Measurements from ENCODE around the gene THSD1. TPM values are rescaled to one million over a fixed set of nuclear protein-coding genes. Genes with fewer than 3 reads are reported as not detected.
"Not testable (repeated sequence)": the region's sequence is repeated elsewhere in the genome, so short reads cannot be mapped to it uniquely, and the experiment has no call there.

THSD1 gene
- total RNA-seq, 2 donors from 2014 or later = 6.5 to 7.3 TPM

GRCh38 chr13:52374873-52375411 lies 31.0 kb downstream of the THSD1 start:
- no peaks in the 10 kb centered on the region for H3K27me3 ChIP-seq
- H3K4me3 ChIP-seq = no peak overlapping the region
- H3K9me3 ChIP-seq = no peaks in the 10 kb centered on the region
- TF ChIP-seq CTCF (IDR thresholded peaks at IDR 0.05) = no peak
- peaks cover 0 to 10% of the 10 kb centered on the region in 2 donors for H3K4me1 ChIP-seq
- no peak overlapping the region for H3K27ac ChIP-seq
- H3K36me3 ChIP-seq = peaks cover 10% of the 10 kb centered on the region
- no peak for DNase-seq (ENCODE audit: low spot score)

DNA sequence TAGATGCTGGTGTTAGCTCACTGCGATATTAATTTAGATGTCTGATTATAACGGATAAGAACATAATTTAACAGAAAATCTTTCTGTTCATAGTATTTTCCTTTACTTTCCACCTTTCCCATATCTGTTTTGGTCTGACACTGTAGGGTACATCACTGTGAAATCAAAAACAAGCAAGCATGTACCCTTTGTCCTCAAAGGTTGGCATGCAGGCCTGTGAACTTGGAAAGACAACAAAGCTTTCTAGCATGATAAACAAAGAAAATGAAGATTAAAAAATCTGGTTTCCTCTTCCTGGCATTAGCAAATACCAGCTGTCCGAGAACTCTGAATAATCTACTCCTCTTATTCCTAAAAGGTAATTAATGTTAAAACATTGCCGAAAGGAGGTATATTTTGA lies 31.6 kb downstream of the THSD1 start:
- DNase-seq (ENCODE audit: low spot score) = no peak
- Histone ChIP-seq H3K27me3 (no peaks in the 10 kb centered on the region), H3K4me3 (no peak overlapping the region), H3K4me1 (peaks cover 0 to 10% of the 10 kb centered on the region in 2 donors), H3K27ac (no peak overlapping the region), H3K36me3 (peaks cover 10% of the 10 kb centered on the region), H3K9me3 (no peaks in the 10 kb centered on the region)
- no peak for TF ChIP-seq CTCF (IDR thresholded peaks at IDR 0.05)

DNA sequence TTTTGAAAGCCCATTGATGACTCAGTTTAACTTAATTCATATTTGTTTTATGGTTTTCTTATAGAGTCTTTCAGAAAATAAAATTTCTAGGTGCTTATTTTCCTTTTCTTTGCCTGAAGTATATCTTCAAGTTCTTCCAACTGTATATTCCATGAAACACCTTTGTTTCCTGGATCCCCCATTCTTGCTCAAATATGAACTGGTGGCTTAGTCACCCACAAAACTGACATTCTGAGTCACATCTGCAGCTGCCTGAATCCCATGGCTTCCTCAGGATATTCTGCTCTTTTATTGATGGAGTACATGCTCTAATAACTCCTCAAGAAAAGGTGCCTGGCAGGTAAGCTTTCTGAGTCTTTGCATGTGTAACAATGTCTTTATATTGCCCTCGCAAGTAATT lies 32.7 kb downstream of the THSD1 start:
- H3K9me3 ChIP-seq; DNase-seq (ENCODE audit: low spot score); H3K36me3 ChIP-seq; H3K27ac ChIP-seq; H3K4me3 ChIP-seq; H3K27me3 ChIP-seq: not testable (repeated sequence)
- H3K4me1 ChIP-seq = peaks cover 0 to 10% of the 10 kb centered on the region in 2 donors

- Histone ChIP-seq H3K9me3 (no peaks in the 10 kb centered on the region), H3K4me3 (no peak overlapping the region), H3K36me3 (no peaks in the 10 kb centered on the region), H3K4me1 (peaks cover 0 to 10% of the 10 kb centered on the region in 2 donors), H3K27me3 (no peaks in the 10 kb centered on the region), H3K27ac (no peak overlapping the region)
- TF ChIP-seq CTCF (IDR thresholded peaks at IDR 0.05) = no peak
- no peak for DNase-seq (ENCODE audit: low spot score)
Observed at GRCh38 chr13:52371736-52372247, 34.2 kb downstream of the THSD1 start.

- no peaks in the 10 kb centered on the region for H3K36me3 ChIP-seq
- no peaks in the 10 kb centered on the region for H3K9me3 ChIP-seq
- H3K27me3 ChIP-seq = no peaks in the 10 kb centered on the region
- no peak for TF ChIP-seq CTCF (IDR thresholded peaks at IDR 0.05)
- no peaks in the 10 kb centered on the region for H3K4me1 ChIP-seq
- no peak overlapping the region for H3K27ac ChIP-seq
- no peak for DNase-seq (ENCODE audit: low spot score)
- H3K4me3 ChIP-seq = no peak overlapping the region
Observed at GRCh38 chr13:52366291-52366690, 39.7 kb downstream of the THSD1 start.

GRCh38 chr13:52362169-52362887 lies 43.6 kb downstream of the THSD1 start:
- H3K27ac ChIP-seq; H3K4me1 ChIP-seq; H3K4me3 ChIP-seq; H3K9me3 ChIP-seq; H3K36me3 ChIP-seq; H3K27me3 ChIP-seq; DNase-seq (ENCODE audit: low spot score): not testable (repeated sequence)

DNA sequence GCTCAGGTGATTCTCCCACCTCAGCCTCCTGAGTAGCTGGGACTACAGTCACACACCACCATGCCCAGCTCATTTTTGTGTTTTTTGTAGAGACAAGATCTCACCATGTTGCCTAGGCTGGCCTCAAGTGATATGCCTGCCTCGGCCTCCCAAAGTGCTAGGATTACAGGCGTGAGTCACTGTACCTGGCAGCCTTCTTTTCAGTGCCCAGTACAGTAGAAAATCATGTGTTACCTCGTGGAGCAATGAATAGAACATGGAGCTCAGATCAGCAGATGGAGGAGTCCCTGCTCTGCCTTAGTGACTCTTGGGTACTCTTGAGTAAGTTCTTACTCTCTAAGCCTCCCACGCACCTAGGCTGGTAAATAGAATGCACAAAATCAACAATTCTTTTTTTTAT lies 44.7 kb downstream of the THSD1 start:
- no peak for DNase-seq (ENCODE audit: low spot score)
- no peaks in the 10 kb centered on the region for H3K4me1 ChIP-seq
- H3K9me3 ChIP-seq = no peaks in the 10 kb centered on the region
- H3K27ac ChIP-seq = no peak overlapping the region
- TF ChIP-seq CTCF (IDR thresholded peaks at IDR 0.05) = no peak
- no peaks in the 10 kb centered on the region for H3K27me3 ChIP-seq
- no peak overlapping the region for H3K4me3 ChIP-seq
- no peaks in the 10 kb centered on the region for H3K36me3 ChIP-seq

Data from right atrium auricular region (tissue), 2 donors.